ENCODE data around the gene SOCS1. TPM values are rescaled to one million over a fixed set of nuclear protein-coding genes. Genes with fewer than 3 reads are reported as not detected.

Gene SOCS1
- total and polyA plus RNA-seq, 2 donors (not counting 1 experiment from before 2014, with no cell fraction given) = 29.7 to 107 TPM

GRCh38 chr16:11224894-11225676 is 30.9 kb downstream of the SOCS1 start:
- DNase-seq = peak; percentile 82
- Histone ChIP-seq H3K27ac (ENCODE audit: low read length in 2 of 2) (peak overlapping the region; percentile 72 to 85), H4K20me1 (ENCODE audit: control insufficient read depth, insufficient read depth, low read length, poor library complexity, severe bottlenecking) (no peaks in the 10 kb centered on the region), H3K9ac (ENCODE audit: low read length) (peak overlapping the region; percentile 59), H3K4me1 (ENCODE audit: control insufficient read depth in 2 of 2, insufficient read depth in 2 of 2, low read length in 2 of 2) (peaks cover 28 to 30% of the 10 kb centered on the region in 2 donors), H3K4me2 (replicated peaks; ENCODE audit: low read depth, low read length, poor library complexity, severe bottlenecking) (peak overlapping the region; percentile 90), H3K4me3 (ENCODE audit: control extremely low read depth in 1 of 5, extremely low read depth in 1 of 5, insufficient read depth in 1 of 5, low read depth in 2 of 5, low read length in 4 of 5) (peak overlapping the region in 4 of 5 experiments; percentile 16 to 61 (median 42)), H3K79me2 (ENCODE audit: control insufficient read depth, insufficient read depth, low read length) (no peaks in the 10 kb centered on the region), H3K27me3 (replicated peaks in 1 of 4; ENCODE audit: control extremely low read depth in 1 of 4, control insufficient read depth in 3 of 4, insufficient read depth in 4 of 4, low read length in 3 of 4) (no peaks in the 10 kb centered on the region), H2AFZ (ENCODE audit: insufficient read depth, low read depth, low read length, poor library complexity, severe bottlenecking) (peak overlapping the region; percentile 82), H3K9me3 (ENCODE audit: control extremely low read depth in 1 of 3, control insufficient read depth in 2 of 3, insufficient read depth in 1 of 3, low read length in 2 of 3) (no peaks in the 10 kb centered on the region), H3K36me3 (replicated peaks in 1 of 2; ENCODE audit: control extremely low read depth in 1 of 2, control insufficient read depth in 1 of 2, extremely low read depth in 1 of 2, insufficient read depth in 2 of 2, low read length in 1 of 2) (no peaks in the 10 kb centered on the region)
- ChIA-PET CTCF (interaction anchor here (0.6 to 2.1 kb wide), 11 partner anchors 8 to 261 kb away, joined by 3 to 24 read pairs (median 4); partner anchors contain the start of gene SOCS1), POLR2A (interaction anchor here (0.6 to 2.4 kb wide), 12 partner anchors 19 to 284 kb away, joined by 3 to 19 read pairs (median 4); partner anchors contain the start of gene SOCS1)
- no peaks in the 10 kb centered on the region for H3K27me3 Mint-ChIP-seq
- H3K9me3 Mint-ChIP-seq (ENCODE audit: insufficient read depth) = no peaks in the 10 kb centered on the region
- TF ChIP-seq EZH2 (IDR thresholded peaks at IDR 0.05; ENCODE audit: borderline replicate concordance, insufficient read depth, low read depth, low read length, poor library complexity, severe bottlenecking) (no peak), CTCF (IDR thresholded peaks at IDR 0.05) (no peak)
- peak overlapping the region; percentile 83 for H3K4me3 Mint-ChIP-seq
- peak overlapping the region; percentile 93 for H3K27ac Mint-ChIP-seq
- intact Hi-C loops (cut with micrococcal nuclease) = loop anchor here (1.0 to 2.0 kb wide), 4 partner anchors 16 to 146 kb away; partner anchors contain the start of gene SOCS1
- peaks cover 34% of the 10 kb centered on the region for H3K4me1 Mint-ChIP-seq
- ATAC-seq (ENCODE audit: low read depth) = peak; percentile 92
- 8% methylated on average over 21 of the region's 21 CpGs for WGBS (ENCODE audit: insufficient coverage)

Data from B cell (primary cell).